Muscle of leg (tissue), 11 donors: ENCODE measurements around the gene TMSB4X. TPM values are rescaled to one million over a fixed set of nuclear protein-coding genes. Genes with fewer than 3 reads are reported as not detected.
"Not testable (repeated sequence)": the region's sequence is repeated elsewhere in the genome, so short reads cannot be mapped to it uniquely, and the experiment has no call there.

Source experiments
- DNase-seq: peaks from one replicate; pipeline ENCODE4 v3.0.0; 2013
- H3K27ac ChIP-seq: one replicate; pipeline ENCODE4 v1.5.1; 2013; ENCODE audit warnings: mild to moderate bottlenecking, low read length, control low read depth
- H3K27me3 ChIP-seq: one replicate; pipeline ENCODE4 v1.6.1; 2013; ENCODE audit warnings: low read length; ENCODE audit not compliant: control insufficient read depth, insufficient read depth
- H3K36me3 ChIP-seq: one replicate; pipeline ENCODE4 v1.6.1; 2013; ENCODE audit warnings: low read length; ENCODE audit not compliant: control insufficient read depth, insufficient read depth
- H3K4me1 ChIP-seq: one replicate; pipeline ENCODE4 v1.6.1; 2013; ENCODE audit warnings: low read length; ENCODE audit not compliant: control insufficient read depth, insufficient read depth
- H3K4me3 ChIP-seq: one replicate; pipeline ENCODE4 v1.5.1; 2013; ENCODE audit warnings: low read length, control low read depth
- H3K9me3 ChIP-seq: replicated peaks from 2 replicates; pipeline ENCODE4 v1.6.1; 2013; ENCODE audit warnings: low read depth, low read length; ENCODE audit not compliant: control insufficient read depth
- WGBS: methylation state at CpG from one replicate; pipeline ENCODE4 v1.1.5; 2013; ENCODE audit warnings: missing lambda C conversion rate; ENCODE audit not compliant: insufficient coverage; 5-methylcytosine and 5-hydroxymethylcytosine counted together
- polyA plus RNA-seq, 8 donors: library from polyadenylated mRNA; unstranded; fragments of 120-200 nt; gene quantifications; one replicate each; pipeline versions ENCODE4 v1.2.1 to v1.2.3, GENCODE V29; 2013; ENCODE audit warnings: inconsistent platforms in 1 of 8, low replicate concordance in 1 of 8; ENCODE audit not compliant: insufficient read length in 8 of 8, insufficient read depth in 1 of 8
- total RNA-seq: library from RNA; stranded (reverse); fragments of 120-200 nt; gene quantifications from one replicate; pipeline ENCODE4 v1.2.4, GENCODE V29; 2013

Gene TMSB4X
- total and polyA plus RNA-seq, 9 donors, result 996 to 1,896 (median 1,301) TPM

- not testable (repeated sequence) for H3K27ac ChIP-seq, DNase-seq, H3K4me3 ChIP-seq, H3K9me3 ChIP-seq, H3K36me3 ChIP-seq, H3K4me1 ChIP-seq
- H3K27me3 ChIP-seq, result peaks cover 10% of the 10 kb centered on the region
- WGBS, result 100% methylated on average over 1 of the region's 52 CpGs
Observed at GRCh38 chrX:12963210-12963850, 11.6 kb upstream of the TMSB4X start.

GRCh38 chrX:12965131-12965940, 9.6 kb upstream of the TMSB4X start:
- peak; percentile 64 for DNase-seq
- Histone ChIP-seq H3K4me3 (no peak overlapping the region), H3K27ac (no peak overlapping the region), H3K27me3 (peaks cover 12% of the 10 kb centered on the region), H3K4me1 (no peaks in the 10 kb centered on the region), H3K9me3 (no peaks in the 10 kb centered on the region), H3K36me3 (no peaks in the 10 kb centered on the region)
- WGBS, result 70% methylated on average over 3 of the region's 6 CpGs

- Histone ChIP-seq H3K4me3 (no peak overlapping the region), H3K27ac (no peak overlapping the region), H3K4me1 (peaks cover 4% of the 10 kb centered on the region), H3K27me3 (peaks cover 12% of the 10 kb centered on the region), H3K36me3 (no peaks in the 10 kb centered on the region), H3K9me3 (no peaks in the 10 kb centered on the region)
- WGBS, result no CpG with 5 or more reads among the region's 1 CpG
- DNase-seq, result no peak
Observed at GRCh38 chrX:12966151-12966550, 8.8 kb upstream of the TMSB4X start.

- no peak for DNase-seq
- Histone ChIP-seq H3K4me1 (peaks cover 7% of the 10 kb centered on the region), H3K4me3 (no peak overlapping the region), H3K27ac (no peak overlapping the region), H3K36me3 (no peaks in the 10 kb centered on the region), H3K9me3 (no peaks in the 10 kb centered on the region), H3K27me3 (peaks cover 14% of the 10 kb centered on the region)
- 84% methylated on average over 11 of the region's 15 CpGs for WGBS
Observed at GRCh38 chrX:12967711-12968465, 7.0 kb upstream of the TMSB4X start.

- H3K27ac ChIP-seq, result peak overlapping the region; percentile 54
- no peak overlapping the region for H3K4me3 ChIP-seq
- H3K9me3 ChIP-seq, result no peaks in the 10 kb centered on the region
- peaks cover 26% of the 10 kb centered on the region for H3K27me3 ChIP-seq
- H3K36me3 ChIP-seq, result no peaks in the 10 kb centered on the region
- peak; percentile 84 for DNase-seq
- H3K4me1 ChIP-seq, result peaks cover 9% of the 10 kb centered on the region
- WGBS, result 30% methylated on average over 6 of the region's 11 CpGs
Observed at GRCh38 chrX:12970691-12971202, 4.2 kb upstream of the TMSB4X start.

- no peak overlapping the region for H3K4me3 ChIP-seq
- no peak for DNase-seq
Observed at GRCh38 chrX:12971282-12972003, 3.5 kb upstream of the TMSB4X start.

GRCh38 chrX:12972243-12972642, 2.7 kb upstream of the TMSB4X start:
- Histone ChIP-seq H3K36me3 (no peaks in the 10 kb centered on the region), H3K4me3 (no peak overlapping the region), H3K27ac (no peak overlapping the region), H3K9me3 (no peaks in the 10 kb centered on the region), H3K27me3 (peaks cover 32% of the 10 kb centered on the region), H3K4me1 (peaks cover 9% of the 10 kb centered on the region)
- DNase-seq, result no peak
- WGBS, result 70% methylated on average over 2 of the region's 6 CpGs

More at GRCh38 chrX:12971282-12972003, 3.5 kb upstream of the TMSB4X start:
- Histone ChIP-seq H3K36me3 (no peaks in the 10 kb centered on the region), H3K27me3 (peaks cover 32% of the 10 kb centered on the region), H3K4me1 (peaks cover 9% of the 10 kb centered on the region), H3K27ac (peak overlapping the region; percentile 38), H3K9me3 (no peaks in the 10 kb centered on the region)
- 70% methylated on average over 9 of the region's 12 CpGs for WGBS

- peak overlapping the region; percentile 91 for H3K27ac ChIP-seq
- no peaks in the 10 kb centered on the region for H3K9me3 ChIP-seq
- H3K4me1 ChIP-seq, result peaks cover 9% of the 10 kb centered on the region
- no peak for DNase-seq
- no peaks in the 10 kb centered on the region for H3K36me3 ChIP-seq
- H3K4me3 ChIP-seq, result no peak overlapping the region
- 71% methylated on average over 9 of the region's 12 CpGs for WGBS
- peaks cover 30% of the 10 kb centered on the region for H3K27me3 ChIP-seq
Observed at GRCh38 chrX:12972878-12973560, 1.9 kb upstream of the TMSB4X start.

GRCh38 chrX:12973561-12974304, 1.2 kb upstream of the TMSB4X start:
- peaks cover 12% of the 10 kb centered on the region for H3K4me1 ChIP-seq
- H3K27me3 ChIP-seq, result peaks cover 34% of the 10 kb centered on the region
- peak; percentile 72 for DNase-seq
- H3K36me3 ChIP-seq, result no peaks in the 10 kb centered on the region
- 66% methylated on average over 4 of the region's 19 CpGs for WGBS
- H3K9me3 ChIP-seq, result no peaks in the 10 kb centered on the region
- peak overlapping the region; percentile 85 for H3K4me3 ChIP-seq
- H3K27ac ChIP-seq, result peak overlapping the region; percentile 91
